ENCODE results near the gene TTC7B.

Gene TTC7B

GRCh38 chr14:90556012-90556477 is 260.2 kb downstream of the TTC7B start:
- Histone ChIP-seq H3K27me3 (ENCODE audit: control insufficient read depth, insufficient read depth, low read length) (peaks cover 5% of the 10 kb centered on the region), H3K27ac (ENCODE audit: low read length) (no peak overlapping the region), H3K9me3 (ENCODE audit: control insufficient read depth, low read depth, low read length) (no peaks in the 10 kb centered on the region), H3K4me3 (ENCODE audit: low read length) (no peak overlapping the region), H3K4me1 (ENCODE audit: control insufficient read depth, low read depth, low read length) (peaks cover 13% of the 10 kb centered on the region), H3K9ac (ENCODE audit: low read length) (no peak overlapping the region), H3K36me3 (ENCODE audit: control insufficient read depth, low read depth, low read length) (no peaks in the 10 kb centered on the region)

GRCh38 chr14:90555126-90556011 is 260.9 kb downstream of the TTC7B start:
- peaks cover 5% of the 10 kb centered on the region for H3K27me3 ChIP-seq (ENCODE audit: control insufficient read depth, insufficient read depth, low read length)
- H3K9me3 ChIP-seq (ENCODE audit: control insufficient read depth, low read depth, low read length): no peaks in the 10 kb centered on the region
- peaks cover 13% of the 10 kb centered on the region for H3K4me1 ChIP-seq (ENCODE audit: control insufficient read depth, low read depth, low read length)
- H3K4me3 ChIP-seq (ENCODE audit: low read length): no peak overlapping the region
- H3K9ac ChIP-seq (ENCODE audit: low read length): no peak overlapping the region
- no peak overlapping the region for H3K27ac ChIP-seq (ENCODE audit: low read length)
- no peaks in the 10 kb centered on the region for H3K36me3 ChIP-seq (ENCODE audit: control insufficient read depth, low read depth, low read length)

GRCh38 chr14:90554341-90554740 is 261.9 kb downstream of the TTC7B start:
- H3K4me1 ChIP-seq (ENCODE audit: control insufficient read depth, low read depth, low read length): peaks cover 13% of the 10 kb centered on the region
- no peak overlapping the region for H3K9ac ChIP-seq (ENCODE audit: low read length)
- H3K27ac ChIP-seq (ENCODE audit: low read length): no peak overlapping the region
- H3K36me3 ChIP-seq (ENCODE audit: control insufficient read depth, low read depth, low read length): no peaks in the 10 kb centered on the region
- H3K4me3 ChIP-seq (ENCODE audit: low read length): no peak overlapping the region
- peaks cover 5% of the 10 kb centered on the region for H3K27me3 ChIP-seq (ENCODE audit: control insufficient read depth, insufficient read depth, low read length)
- no peaks in the 10 kb centered on the region for H3K9me3 ChIP-seq (ENCODE audit: control insufficient read depth, low read depth, low read length)

GRCh38 chr14:90553921-90554336 is 262.3 kb downstream of the TTC7B start:
- no peaks in the 10 kb centered on the region for H3K9me3 ChIP-seq (ENCODE audit: control insufficient read depth, low read depth, low read length)
- H3K36me3 ChIP-seq (ENCODE audit: control insufficient read depth, low read depth, low read length): no peaks in the 10 kb centered on the region
- peaks cover 13% of the 10 kb centered on the region for H3K4me1 ChIP-seq (ENCODE audit: control insufficient read depth, low read depth, low read length)
- no peak overlapping the region for H3K27ac ChIP-seq (ENCODE audit: low read length)
- H3K27me3 ChIP-seq (ENCODE audit: control insufficient read depth, insufficient read depth, low read length): peaks cover 5% of the 10 kb centered on the region
- no peak overlapping the region for H3K9ac ChIP-seq (ENCODE audit: low read length)
- no peak overlapping the region for H3K4me3 ChIP-seq (ENCODE audit: low read length)

GRCh38 chr14:90553298-90553920 is 262.8 kb downstream of the TTC7B start:
- Histone ChIP-seq H3K27ac (ENCODE audit: low read length) (no peak overlapping the region), H3K4me1 (ENCODE audit: control insufficient read depth, low read depth, low read length) (peaks cover 13% of the 10 kb centered on the region), H3K36me3 (ENCODE audit: control insufficient read depth, low read depth, low read length) (no peaks in the 10 kb centered on the region), H3K4me3 (ENCODE audit: low read length) (no peak overlapping the region), H3K9me3 (ENCODE audit: control insufficient read depth, low read depth, low read length) (no peaks in the 10 kb centered on the region), H3K27me3 (ENCODE audit: control insufficient read depth, insufficient read depth, low read length) (peaks cover 5% of the 10 kb centered on the region), H3K9ac (ENCODE audit: low read length) (no peak overlapping the region)

GRCh38 chr14:90552465-90553297 is 263.5 kb downstream of the TTC7B start:
- no peak overlapping the region for H3K4me3 ChIP-seq (ENCODE audit: low read length)
- H3K27ac ChIP-seq (ENCODE audit: low read length): no peak overlapping the region
- no peak overlapping the region for H3K9ac ChIP-seq (ENCODE audit: low read length)
- H3K9me3 ChIP-seq (ENCODE audit: control insufficient read depth, low read depth, low read length): no peaks in the 10 kb centered on the region
- H3K36me3 ChIP-seq (ENCODE audit: control insufficient read depth, low read depth, low read length): no peaks in the 10 kb centered on the region
- peaks cover 5% of the 10 kb centered on the region for H3K27me3 ChIP-seq (ENCODE audit: control insufficient read depth, insufficient read depth, low read length)
- H3K4me1 ChIP-seq (ENCODE audit: control insufficient read depth, low read depth, low read length): peaks cover 13% of the 10 kb centered on the region

GRCh38 chr14:90551733-90552464 is 264.3 kb downstream of the TTC7B start:
- Histone ChIP-seq H3K36me3 (ENCODE audit: control insufficient read depth, low read depth, low read length) (no peaks in the 10 kb centered on the region), H3K27me3 (ENCODE audit: control insufficient read depth, insufficient read depth, low read length) (peaks cover 5% of the 10 kb centered on the region), H3K4me1 (ENCODE audit: control insufficient read depth, low read depth, low read length) (peaks cover 13% of the 10 kb centered on the region), H3K27ac (ENCODE audit: low read length) (no peak overlapping the region), H3K9me3 (ENCODE audit: control insufficient read depth, low read depth, low read length) (no peaks in the 10 kb centered on the region), H3K4me3 (ENCODE audit: low read length) (no peak overlapping the region), H3K9ac (ENCODE audit: low read length) (no peak overlapping the region)

GRCh38 chr14:90551070-90551704 is 265.0 kb downstream of the TTC7B start:
- Histone ChIP-seq H3K27ac (ENCODE audit: low read length) (no peak overlapping the region), H3K4me1 (ENCODE audit: control insufficient read depth, low read depth, low read length) (peaks cover 12% of the 10 kb centered on the region), H3K9me3 (ENCODE audit: control insufficient read depth, low read depth, low read length) (no peaks in the 10 kb centered on the region), H3K27me3 (ENCODE audit: control insufficient read depth, insufficient read depth, low read length) (peaks cover 5% of the 10 kb centered on the region), H3K4me3 (ENCODE audit: low read length) (no peak overlapping the region), H3K36me3 (ENCODE audit: control insufficient read depth, low read depth, low read length) (no peaks in the 10 kb centered on the region), H3K9ac (ENCODE audit: low read length) (no peak overlapping the region)

- H3K4me3 ChIP-seq (ENCODE audit: low read length): no peak overlapping the region
- H3K27me3 ChIP-seq (ENCODE audit: control insufficient read depth, insufficient read depth, low read length): no peaks in the 10 kb centered on the region
- peaks cover 6% of the 10 kb centered on the region for H3K4me1 ChIP-seq (ENCODE audit: control insufficient read depth, low read depth, low read length)
- no peaks in the 10 kb centered on the region for H3K9me3 ChIP-seq (ENCODE audit: control insufficient read depth, low read depth, low read length)
- no peak overlapping the region for H3K27ac ChIP-seq (ENCODE audit: low read length)
- H3K36me3 ChIP-seq (ENCODE audit: control insufficient read depth, low read depth, low read length): no peaks in the 10 kb centered on the region
- no peak overlapping the region for H3K9ac ChIP-seq (ENCODE audit: low read length)
These were observed 266.2 kb downstream of the TTC7B start for GRCh38 chr14:90549794-90550641.

GRCh38 chr14:90548455-90548854 is 267.8 kb downstream of the TTC7B start:
- no peak overlapping the region for H3K4me3 ChIP-seq (ENCODE audit: low read length)
- peaks cover 6% of the 10 kb centered on the region for H3K4me1 ChIP-seq (ENCODE audit: control insufficient read depth, low read depth, low read length)
- H3K27me3 ChIP-seq (ENCODE audit: control insufficient read depth, insufficient read depth, low read length): no peaks in the 10 kb centered on the region
- no peak overlapping the region for H3K27ac ChIP-seq (ENCODE audit: low read length)
- H3K9ac ChIP-seq (ENCODE audit: low read length): no peak overlapping the region
- H3K36me3 ChIP-seq (ENCODE audit: control insufficient read depth, low read depth, low read length): no peaks in the 10 kb centered on the region
- H3K9me3 ChIP-seq (ENCODE audit: control insufficient read depth, low read depth, low read length): no peaks in the 10 kb centered on the region
